Jurkat, Clone E6-1 (cell line): Measurements from ENCODE around the gene SOX8.
"Not testable (repeated sequence)": the region's sequence is repeated elsewhere in the genome, so short reads cannot be mapped to it uniquely, and the experiment has no call there.

Source experiments
- DNase-seq: peaks from one replicate; pipeline ENCODE4 v3.0.0-alpha.2; 2011; ENCODE audit warnings: low read depth, low spot score
- H3K4me3 ChIP-seq: 2 replicates; pipeline ENCODE4 v1.5.1; 2011; ENCODE audit warnings: mild to moderate bottlenecking, low read length, control low read depth, moderate library complexity

SOX8 gene

DNA sequence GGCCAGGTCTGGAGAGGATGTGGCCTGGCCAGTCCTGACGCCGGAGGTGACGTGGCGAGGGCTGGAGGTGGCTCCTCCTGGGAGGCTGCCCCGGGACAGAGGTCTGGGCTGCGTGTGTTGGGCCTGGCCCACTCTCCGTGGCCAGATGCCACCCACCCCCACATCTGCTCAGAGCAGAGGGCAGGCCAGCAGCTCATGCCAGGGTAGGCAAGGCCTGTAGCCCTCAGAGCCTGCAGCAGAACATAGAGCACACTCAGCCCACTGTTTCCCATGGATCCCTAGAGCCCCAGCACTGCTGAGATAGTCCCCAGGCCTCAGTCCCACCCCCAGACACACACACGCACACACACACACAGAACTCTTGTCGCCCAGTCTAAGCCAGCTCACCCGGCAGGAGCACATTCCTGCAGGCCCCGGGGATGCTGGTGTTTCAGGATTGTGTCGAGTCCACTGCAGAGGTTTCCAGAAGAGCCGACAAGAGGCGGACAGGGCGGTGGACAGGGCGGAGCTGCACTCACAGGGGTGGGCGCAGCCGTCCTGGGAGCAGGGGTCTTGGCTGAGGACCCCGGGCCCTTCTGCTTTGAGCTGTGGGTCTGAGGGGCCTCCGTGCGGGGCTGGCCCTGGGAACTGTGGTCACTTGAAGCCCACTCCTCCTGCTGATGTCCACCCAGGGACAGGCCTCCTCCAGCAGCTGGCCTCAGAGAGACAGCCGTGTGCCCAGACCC, 33.4 kb downstream of the SOX8 start:
- H3K4me3 ChIP-seq = no peak overlapping the region
- no peak for DNase-seq

GRCh38 chr16:1018447-1019198, 37.1 kb downstream of the SOX8 start:
- H3K4me3 ChIP-seq = no peak overlapping the region
- DNase-seq = no peak

GRCh38 chr16:1019231-1020090, 37.9 kb downstream of the SOX8 start:
- H3K4me3 ChIP-seq = no peak overlapping the region
- DNase-seq = no peak

DNA sequence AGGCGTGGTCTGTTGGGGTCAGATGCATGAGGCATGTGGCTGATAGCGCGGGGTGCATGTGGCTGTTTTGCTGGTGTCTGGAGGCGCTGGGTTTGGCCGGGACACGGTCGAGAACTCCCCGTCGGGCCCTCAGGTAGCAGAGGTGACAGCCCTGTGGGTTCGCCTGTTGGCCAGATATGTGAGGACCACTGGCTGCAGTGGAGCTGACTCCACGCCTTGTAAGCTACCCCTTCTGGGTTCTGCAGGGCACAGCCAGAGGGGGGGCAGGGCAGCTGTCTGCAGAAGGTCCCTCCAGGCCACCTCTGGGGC, 38.5 kb downstream of the SOX8 start:
- H3K4me3 ChIP-seq = no peak overlapping the region
- DNase-seq = no peak

DNA sequence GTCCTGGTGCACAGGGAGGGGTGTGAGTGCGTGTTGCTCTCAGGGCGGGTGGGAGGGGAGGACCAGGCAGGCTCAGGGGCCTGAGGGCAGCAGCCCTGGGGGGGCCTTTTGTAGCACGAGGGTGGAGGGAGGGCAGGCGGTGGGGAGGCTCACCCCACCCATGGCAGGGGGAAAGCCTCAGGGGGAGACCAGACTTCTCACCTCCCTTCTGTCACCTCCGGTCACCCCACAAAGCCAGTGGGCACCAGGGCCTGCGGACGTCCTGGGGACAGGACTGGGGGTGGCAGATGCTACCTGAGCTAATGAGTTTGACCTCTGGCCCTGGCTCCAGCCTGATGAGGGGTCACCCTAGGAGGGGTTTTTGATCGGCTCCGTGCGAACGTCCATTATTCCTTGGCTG, 39.0 kb downstream of the SOX8 start:
- no peak overlapping the region for H3K4me3 ChIP-seq
- DNase-seq = no peak

GRCh38 chr16:1021553-1022160, 40.1 kb downstream of the SOX8 start:
- H3K4me3 ChIP-seq = no peak overlapping the region
- no peak for DNase-seq

GRCh38 chr16:1022466-1022865, 40.9 kb downstream of the SOX8 start:
- no peak for DNase-seq
- H3K4me3 ChIP-seq = no peak overlapping the region

DNA sequence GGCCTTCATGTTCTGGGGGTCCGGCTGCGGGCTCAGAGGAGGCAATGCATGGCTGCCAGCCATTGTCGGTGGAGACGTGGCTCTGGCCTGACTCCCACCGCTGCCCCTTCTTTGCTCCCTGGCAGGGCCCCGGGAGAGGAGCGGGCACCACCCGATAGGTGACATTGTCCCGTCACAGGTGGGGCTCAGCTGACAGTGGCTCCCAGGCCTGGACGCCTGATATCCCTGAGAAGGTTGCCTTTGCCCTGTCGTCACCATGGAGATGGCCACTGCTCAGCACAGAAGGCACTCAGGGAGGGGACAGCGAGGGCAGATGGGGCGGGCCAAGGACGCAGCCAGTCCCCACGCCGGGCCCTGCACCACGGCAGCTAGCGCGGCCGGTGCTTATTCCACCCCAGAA, 42.6 kb downstream of the SOX8 start:
- no peak for DNase-seq
- no peak overlapping the region for H3K4me3 ChIP-seq

DNA sequence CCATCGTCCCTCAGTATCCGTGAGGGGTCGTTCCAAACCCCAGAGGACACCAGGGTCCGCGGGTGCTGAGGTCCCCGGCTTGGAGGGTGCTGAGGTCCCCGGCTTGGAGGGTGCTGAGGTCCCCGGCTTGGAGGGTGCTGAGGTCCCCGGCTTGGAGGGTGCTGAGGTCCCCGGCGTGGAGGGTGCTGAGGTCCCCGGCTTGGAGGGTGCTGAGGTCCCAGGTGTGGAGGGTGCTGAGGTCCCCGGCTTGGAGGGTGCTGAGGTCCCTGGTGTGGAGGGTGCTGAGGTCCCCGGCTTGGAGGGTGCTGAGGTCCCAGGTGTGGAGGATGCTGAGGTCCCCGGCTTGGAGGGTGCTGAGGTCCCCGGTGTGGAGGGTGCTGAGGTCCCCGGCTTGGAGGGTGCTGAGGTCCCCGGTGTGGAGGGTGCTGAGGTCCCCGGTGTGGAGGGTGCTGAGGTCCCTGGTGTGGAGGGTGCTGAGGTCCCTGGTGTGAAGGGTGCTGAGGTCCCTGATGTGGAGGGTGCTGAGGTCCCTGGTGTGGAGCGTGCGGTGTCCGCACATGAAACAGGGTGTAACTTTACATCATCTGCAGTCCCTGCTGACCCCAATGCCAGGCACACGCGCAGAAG, 43.7 kb downstream of the SOX8 start:
- not testable (repeated sequence) for H3K4me3 ChIP-seq, DNase-seq

GRCh38 chr16:1026057-1026783, 44.6 kb downstream of the SOX8 start:
- H3K4me3 ChIP-seq = no peak overlapping the region
- DNase-seq = no peak

DNA sequence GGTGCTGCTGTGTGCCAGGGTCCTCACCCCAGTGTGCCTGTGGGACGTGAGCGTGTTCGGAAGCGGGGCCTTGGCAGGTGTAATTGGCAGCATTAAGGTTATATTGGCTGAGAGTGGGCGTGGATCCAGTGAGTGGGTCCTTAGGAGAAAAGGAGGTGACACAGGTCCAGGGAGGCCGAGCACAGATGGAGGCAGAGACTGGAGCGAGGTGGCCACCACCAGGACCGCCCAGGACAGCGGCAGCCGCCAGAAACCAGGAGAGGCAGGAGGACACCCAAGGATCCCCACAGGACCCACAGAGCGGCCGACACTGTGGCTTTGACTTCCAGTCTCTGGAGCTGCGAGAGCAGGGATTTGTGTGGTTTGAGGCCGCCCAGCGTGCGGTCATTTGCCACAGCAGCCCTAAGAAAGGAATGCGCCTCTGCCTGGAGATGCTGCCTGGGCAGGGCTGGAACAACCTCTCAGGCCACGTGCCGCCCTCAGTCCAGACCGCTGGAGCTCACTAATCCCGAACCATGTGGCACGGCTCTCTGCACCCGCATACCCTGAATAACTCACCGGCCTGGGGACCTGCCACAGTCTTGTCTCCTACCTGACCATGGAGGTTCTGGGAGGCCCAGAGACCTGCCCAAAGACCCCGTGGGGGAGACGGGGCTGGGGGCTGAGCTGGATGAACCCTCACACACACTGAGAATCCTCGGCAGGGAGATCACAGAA, 45.4 kb downstream of the SOX8 start:
- H3K4me3 ChIP-seq = no peak overlapping the region
- no peak for DNase-seq

DNA sequence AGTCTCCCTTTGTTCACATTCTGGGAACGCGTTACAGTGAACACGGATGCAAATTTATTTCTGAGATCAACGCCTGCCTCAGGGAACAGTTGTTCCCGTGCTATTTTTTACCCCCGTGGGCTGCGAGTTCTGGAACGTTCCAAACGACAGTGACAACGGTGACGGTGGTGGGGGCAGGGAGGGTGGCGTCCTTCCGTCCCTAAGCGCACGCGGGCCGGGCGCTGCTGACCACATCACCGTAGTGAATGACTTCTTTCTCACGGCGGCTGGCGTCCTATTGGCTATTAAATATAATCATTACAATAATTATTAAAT, 45.9 kb downstream of the SOX8 start:
- DNase-seq = no peak
- no peak overlapping the region for H3K4me3 ChIP-seq

DNA sequence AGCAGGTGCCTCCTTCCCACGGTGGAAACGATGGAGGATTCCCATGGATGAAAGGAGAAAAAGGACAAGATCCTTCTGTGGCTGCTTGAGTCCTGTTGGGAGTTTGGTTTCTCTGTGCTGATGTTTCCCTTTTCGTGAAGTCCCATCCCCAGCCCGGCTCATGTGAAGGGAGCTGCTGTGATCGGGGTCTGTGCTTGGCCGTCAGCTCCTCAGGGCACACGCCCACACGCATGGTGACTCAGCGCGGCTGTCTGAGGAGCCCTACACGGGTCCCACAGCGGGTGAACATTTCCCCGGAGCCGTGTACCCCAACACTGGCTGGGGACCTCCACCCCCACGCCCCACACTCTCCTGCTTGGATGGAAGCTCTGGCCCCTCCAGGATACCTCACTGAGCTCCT, 46.5 kb downstream of the SOX8 start:
- H3K4me3 ChIP-seq = no peak overlapping the region
- DNase-seq = no peak

DNA sequence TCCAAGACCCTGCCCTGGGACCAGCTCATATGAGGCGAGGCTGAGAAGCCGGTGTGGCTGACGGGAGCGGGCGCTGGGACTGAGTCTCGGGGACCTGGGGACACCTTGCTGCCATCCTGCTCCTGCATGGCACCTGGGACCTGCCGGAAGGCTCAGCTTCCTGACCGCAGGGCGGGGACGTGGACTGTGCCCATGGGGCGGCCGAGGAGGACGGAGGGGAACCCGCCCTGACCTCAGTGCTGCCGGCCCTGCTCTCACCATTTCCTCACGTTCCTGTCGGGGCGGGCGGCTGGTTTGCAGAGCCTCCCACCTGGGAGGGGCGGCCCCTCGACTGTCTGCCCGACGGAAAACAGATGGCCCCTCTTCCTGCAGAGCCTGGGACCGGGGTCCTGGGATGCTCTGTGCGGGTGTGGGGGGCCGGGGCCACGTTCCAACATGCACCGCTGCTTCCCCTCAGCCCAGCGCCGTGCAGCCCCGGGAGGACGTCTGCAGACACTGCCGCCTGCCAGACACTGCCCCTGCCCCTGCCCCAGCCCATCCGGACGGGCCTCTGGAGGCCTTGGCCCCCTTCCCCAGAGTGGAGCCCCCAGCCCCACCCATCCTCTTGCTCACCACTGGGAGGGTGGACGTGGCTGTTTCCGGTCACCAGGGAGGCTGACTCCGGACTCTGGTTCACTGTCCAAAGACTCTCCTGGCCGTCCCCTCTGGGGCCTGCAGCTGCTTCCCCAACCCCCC, 47.1 kb downstream of the SOX8 start:
- DNase-seq = no peak
- no peak overlapping the region for H3K4me3 ChIP-seq

DNA sequence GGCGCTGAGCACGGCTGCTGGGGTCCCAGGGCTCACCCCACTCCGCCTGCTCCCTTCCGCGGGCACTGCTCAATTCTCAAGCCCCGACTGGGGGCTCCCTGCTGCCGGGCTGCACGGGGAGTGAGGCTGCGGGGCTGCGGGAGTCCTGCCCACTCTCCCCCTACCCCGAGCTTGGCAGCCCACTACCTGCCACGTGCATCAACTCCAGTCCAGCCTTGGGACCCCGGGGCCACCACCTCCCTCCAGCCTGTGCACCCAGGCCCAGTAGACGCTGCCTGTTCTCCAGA, 47.6 kb downstream of the SOX8 start:
- H3K4me3 ChIP-seq = no peak overlapping the region
- no peak for DNase-seq

DNA sequence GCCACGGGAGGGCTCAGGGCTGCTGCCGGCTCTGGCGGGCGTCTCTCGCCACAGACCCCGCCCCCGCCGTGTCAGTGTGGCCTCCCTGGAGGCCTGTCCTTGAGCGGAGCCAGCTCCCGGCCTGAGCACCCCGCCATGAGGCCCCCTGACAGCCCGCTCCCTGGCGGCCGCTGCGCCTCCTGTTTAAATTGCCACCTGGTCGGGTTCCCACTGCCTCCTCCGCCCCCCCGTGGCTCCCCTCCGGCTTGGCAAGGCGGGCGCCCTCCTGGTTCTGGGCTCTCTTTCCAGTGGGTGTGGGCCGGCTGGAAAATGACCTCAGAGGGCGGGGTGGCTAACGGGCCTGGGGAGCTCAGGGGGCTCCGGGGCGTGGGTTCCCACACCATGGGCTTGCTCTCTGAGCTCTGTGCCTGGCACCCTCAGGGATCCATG, 48.9 kb downstream of the SOX8 start:
- no peak for DNase-seq
- H3K4me3 ChIP-seq = no peak overlapping the region

DNA sequence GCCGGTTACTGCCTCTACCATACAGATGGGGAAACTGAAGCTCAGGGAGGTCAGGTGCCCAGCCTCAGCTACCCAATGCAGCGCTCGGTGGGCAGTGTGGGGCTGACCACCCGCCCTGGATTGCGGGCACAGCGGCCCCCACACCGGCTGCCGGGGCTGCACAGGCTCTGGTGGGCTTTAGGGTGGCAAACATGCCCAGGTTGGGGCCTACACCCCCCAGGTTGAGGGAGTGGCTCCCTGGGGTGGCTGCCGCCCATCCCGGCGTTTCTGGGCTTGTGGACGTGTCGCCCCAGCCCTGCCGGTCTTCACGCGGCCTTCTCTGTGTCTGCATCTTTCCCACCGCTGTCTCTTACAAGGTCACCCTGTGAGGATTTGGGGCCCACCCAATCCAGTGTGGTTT, 50.1 kb downstream of the SOX8 start:
- no peak overlapping the region for H3K4me3 ChIP-seq
- DNase-seq = no peak

GRCh38 chr16:1032607-1033006, 51.0 kb downstream of the SOX8 start:
- no peak overlapping the region for H3K4me3 ChIP-seq
- no peak for DNase-seq
